H1 (cell line): ENCODE measurements around the gene KRTAP5-4. TPM values are rescaled to one million over a fixed set of nuclear protein-coding genes. Genes with fewer than 3 reads are reported as not detected.

ENCODE experiments used
- CHD7 ChIP-seq: fragments of 300-600 bp; sonication (generic); IDR thresholded peaks from 2 replicates; pipeline ENCODE4 v1.7.1; 2012; ENCODE audit warnings: low read length, moderate library complexity, mild to moderate bottlenecking, inconsistent platforms; ENCODE audit not compliant: insufficient replicate concordance
- CTCF ChIP-seq, 3 experiments: IDR thresholded peaks; 1 replicate in 2 of 3; 2 replicates in 1 of 3; pipeline versions ENCODE4 v1.5.1 to v1.6.1; 2011; ENCODE audit warnings: low read length in 3 of 3, mild to moderate bottlenecking in 3 of 3, inconsistent platforms in 2 of 3, low read depth in 1 of 3, moderate library complexity in 1 of 3; ENCODE audit not compliant: insufficient read depth in 1 of 3; ENCODE audit errors: control extremely low read depth in 1 of 3
- EZH2 ChIP-seq: fragments of 200-600 bp; sonication (generic); IDR thresholded peaks from 2 replicates; pipeline ENCODE4 v1.7.1; 2012; ENCODE audit warnings: low read depth, mild to moderate bottlenecking, moderate library complexity, low read length, inconsistent platforms; ENCODE audit not compliant: severe bottlenecking
- GABPA ChIP-seq: IDR thresholded peaks from 2 replicates; pipeline ENCODE4 v1.6.1; 2011; ENCODE audit warnings: mild to moderate bottlenecking, low read length, moderate library complexity, borderline replicate concordance; ENCODE audit not compliant: insufficient read depth
- GTF2F1 ChIP-seq: IDR thresholded peaks from 2 replicates; pipeline ENCODE4 v1.6.1; 2012; ENCODE audit warnings: low read depth, low read length, improper control_type of control experiment, borderline replicate concordance
- HDAC6 ChIP-seq: IDR thresholded peaks from one replicate; pipeline ENCODE4 v1.7.1; 2012; ENCODE audit warnings: low read depth, mild to moderate bottlenecking, inconsistent platforms, low read length, moderate library complexity
- NANOG ChIP-seq: IDR thresholded peaks from 2 replicates; pipeline ENCODE4 v1.6.1; 2011; ENCODE audit warnings: low read length, low read depth, mild to moderate bottlenecking, inconsistent platforms; ENCODE audit not compliant: insufficient read depth, poor library complexity, severe bottlenecking
- YY1 ChIP-seq: IDR thresholded peaks from 2 replicates; pipeline ENCODE4 v1.6.1; 2011; ENCODE audit warnings: low read depth, mild to moderate bottlenecking, low read length
- ZNF274 ChIP-seq: IDR thresholded peaks from 2 replicates; pipeline ENCODE4 v1.7.0; 2012; ENCODE audit warnings: low read length, borderline replicate concordance; ENCODE audit errors: extremely low read depth
- polyA plus RNA-seq, 7 experiments: library from polyadenylated mRNA; depleted of rRNA in 3 of 7; stranded (reverse) in 5 of 7; unstranded in 2 of 7; fragments of >200 nt in 5 of 7; fragments of 200-250 nt in 2 of 7; gene quantifications; 1 replicate in 5 of 7; 2 replicates in 1 of 7; 4 replicates in 1 of 7; pipeline versions ENCODE4 v1.2.1 to v1.2.3, GENCODE V29; 2011 to 2013; ENCODE audit warnings: missing spikeins in 2 of 7, mixed read lengths in 2 of 7
- total RNA-seq: library from RNA; stranded (reverse); fragmentation: NEBNext Ultra II Directional; extraction: Animal tissue kit (Norgen Biotek cat#: 25700); gene quantifications from 2 replicates; pipeline ENCODE4 v1.2.1, GENCODE V29; 2021

The KRTAP5-4 gene
- total and polyA plus RNA-seq, 2 of the 8 experiments (the other 6 are each of a cell fraction or from before 2014, with no cell fraction given) = not detected

GRCh38 chr11:1633864-1634263 is 11.9 kb upstream of the KRTAP5-4 start (continued):
- TF ChIP-seq CHD7 = no peak
- TF ChIP-seq EZH2 = no peak
- no peak for TF ChIP-seq ZNF274
- no peak for TF ChIP-seq HDAC6
- TF ChIP-seq NANOG = no peak
- no peak for TF ChIP-seq GTF2F1
- no peak for TF ChIP-seq GABPA
- no peak for TF ChIP-seq CTCF (IDR thresholded peaks at IDR 0.05; ENCODE audit: control extremely low read depth in 1 of 3, insufficient read depth in 1 of 3, low read depth in 1 of 3, low read length in 3 of 3)
- no peak for TF ChIP-seq YY1
